GM12873 (cell line): ENCODE results near the gene SFR1.

Experiments
- CTCF ChIP-seq: IDR thresholded peaks from 2 replicates; pipeline ENCODE4 v1.5.1; 2012; ENCODE audit warnings: low read depth, mild to moderate bottlenecking, moderate library complexity, low read length, control low read depth; ENCODE audit not compliant: insufficient read depth; ENCODE audit errors: missing control alignments

SFR1 gene

GRCh38 chr10:104104418-104104817 lies 17.6 kb upstream of the SFR1 start:
- TF ChIP-seq CTCF = no peak

- TF ChIP-seq CTCF = no peak
Observed at GRCh38 chr10:104104926-104105325, 17.0 kb upstream of the SFR1 start.

DNA sequence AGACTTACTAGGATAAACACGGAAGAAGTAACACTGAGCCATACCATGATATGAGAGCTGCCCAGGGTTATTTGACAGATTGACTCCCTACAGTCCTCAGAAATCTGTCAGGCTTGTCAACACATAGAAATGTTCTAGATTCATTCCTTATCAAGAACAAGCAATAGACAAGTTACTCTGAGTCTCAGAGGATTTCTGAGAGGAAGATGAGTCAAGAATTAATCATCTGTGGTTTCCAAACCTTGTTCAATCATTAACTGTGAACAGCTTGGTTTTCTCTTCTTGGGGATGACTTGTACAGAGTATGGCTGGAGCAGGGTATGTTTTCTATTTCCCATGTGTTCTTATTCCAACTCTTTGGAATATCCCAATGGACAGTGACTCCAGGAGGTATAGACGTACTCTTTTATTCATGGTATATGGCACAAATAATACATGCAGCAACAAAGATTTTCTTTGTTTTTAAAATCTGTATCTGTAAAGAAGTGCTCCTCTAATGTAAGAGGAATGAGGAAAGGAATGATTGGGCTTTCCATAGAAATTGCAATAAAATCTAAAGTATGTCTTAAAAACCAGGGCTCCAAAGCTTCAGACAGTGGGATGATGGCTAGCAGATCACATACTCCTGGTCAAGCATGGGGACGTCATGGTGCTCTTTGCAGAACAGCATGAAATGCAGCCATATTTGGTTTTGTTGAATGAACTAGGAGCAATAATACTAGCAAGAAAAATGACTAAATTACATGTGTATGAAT lies 11.9 kb upstream of the SFR1 start:
- TF ChIP-seq CTCF = no peak

GRCh38 chr10:104113376-104113956 lies 8.5 kb upstream of the SFR1 start:
- no peak for TF ChIP-seq CTCF

GRCh38 chr10:104117839-104118323 lies 4.1 kb upstream of the SFR1 start:
- no peak for TF ChIP-seq CTCF

GRCh38 chr10:104119996-104120395 lies 2.0 kb upstream of the SFR1 start:
- no peak for TF ChIP-seq CTCF

DNA sequence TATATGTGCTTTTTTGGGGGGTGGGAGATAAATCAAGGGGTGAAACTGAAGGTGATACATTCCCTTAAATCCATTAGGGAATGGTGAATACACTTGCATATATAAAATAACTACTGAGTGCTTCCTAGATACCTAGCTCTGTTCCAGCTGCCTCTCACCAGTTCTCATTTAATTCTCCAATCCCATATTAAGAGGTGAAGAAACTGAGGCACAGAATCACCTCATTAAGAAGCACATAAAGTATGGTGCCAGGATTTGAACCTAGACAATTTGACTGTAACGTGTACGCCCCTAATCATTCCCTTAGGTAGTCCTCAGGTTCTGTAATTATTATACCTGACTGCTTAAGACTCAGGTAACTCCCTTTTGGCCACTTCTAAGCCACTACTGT lies 1.5 kb upstream of the SFR1 start:
- TF ChIP-seq CTCF = no peak
